Prostate gland (tissue), 2 donors: ENCODE measurements around the gene PHPT1. TPM values are rescaled to one million over a fixed set of nuclear protein-coding genes. Genes with fewer than 3 reads are reported as not detected.
"Not testable (repeated sequence)": the region's sequence is repeated elsewhere in the genome, so short reads cannot be mapped to it uniquely, and the experiment has no call there.

ENCODE experiments used
- DNase-seq: peaks from one replicate; pipeline ENCODE4 v3.0.0-alpha.2; 2019; ENCODE audit warnings: low spot score
- H3K27ac ChIP-seq, 2 donors: fragments of 200-600 bp; sonication (generic); 2 replicates each; pipeline ENCODE4 v1.5.1; 2017 to 2019
- H3K27me3 ChIP-seq: fragments of 200-600 bp; sonication (generic); replicated peaks from 2 replicates; pipeline ENCODE4 v1.5.1; 2019; ENCODE audit not compliant: insufficient read depth
- H3K36me3 ChIP-seq, 2 donors: fragments of 200-600 bp; sonication (generic); 1 replicate in 1 of 2; 2 replicates in 1 of 2; pipeline versions ENCODE4 v1.5.1 to v1.8.1; 2017 to 2019
- H3K4me1 ChIP-seq: fragments of 200-600 bp; sonication (generic); replicated peaks from 2 replicates; pipeline ENCODE4 v1.5.1; 2019
- H3K4me3 ChIP-seq, 2 donors: fragments of 200-600 bp; sonication (generic); 2 replicates each; pipeline ENCODE4 v1.5.1; 2017 to 2019
- H3K9me3 ChIP-seq: fragments of 200-600 bp; sonication (generic); 2 replicates; pipeline ENCODE4 v1.5.1; 2017
- POLR2A ChIP-seq: fragments of 450-650 bp; IDR thresholded peaks from one replicate; pipeline ENCODE4 v1.6.1; 2016; ENCODE audit warnings: antibody characterized with exemption, mild to moderate bottlenecking
- POLR2AphosphoS5 ChIP-seq: sonication (generic); formaldehyde crosslinking; IDR thresholded peaks from one replicate; pipeline ENCODE4 v1.6.1; 2017; ENCODE audit warnings: antibody characterized with exemption
- WGBS: methylation state at CpG from one replicate; pipeline ENCODE4 v1.1.5; 2018; 5-methylcytosine and 5-hydroxymethylcytosine counted together
- intact Hi-C: fragments of 100-400 bp; cut with DNase I; formaldehyde crosslinking; loops from one replicate; pipeline ENCODE4 v1.14.2; 2022
- total RNA-seq, 2 donors: library from RNA; depleted of rRNA; stranded (reverse); fragments of >200 nt; gene quantifications; one replicate each; pipeline ENCODE4 v1.1.0, GENCODE V29; 2016
- TF ChIP-seq, protein P1 (sequence below), 4 experiments: fragments of 200-600 bp in 2 of 4; fragments of 450-650 bp in 2 of 4; sonication (generic) in 2 of 4; IDR thresholded peaks; 1 replicate in 3 of 4; 2 replicates in 1 of 4; pipeline ENCODE4 v1.5.1; 2016 to 2019; ENCODE audit warnings: antibody characterized with exemption in 4 of 4, mild to moderate bottlenecking in 2 of 4, moderate library complexity in 2 of 4

Gene PHPT1
- total RNA-seq, 2 donors from 2014 or later = 139 to 212 TPM

DNA sequence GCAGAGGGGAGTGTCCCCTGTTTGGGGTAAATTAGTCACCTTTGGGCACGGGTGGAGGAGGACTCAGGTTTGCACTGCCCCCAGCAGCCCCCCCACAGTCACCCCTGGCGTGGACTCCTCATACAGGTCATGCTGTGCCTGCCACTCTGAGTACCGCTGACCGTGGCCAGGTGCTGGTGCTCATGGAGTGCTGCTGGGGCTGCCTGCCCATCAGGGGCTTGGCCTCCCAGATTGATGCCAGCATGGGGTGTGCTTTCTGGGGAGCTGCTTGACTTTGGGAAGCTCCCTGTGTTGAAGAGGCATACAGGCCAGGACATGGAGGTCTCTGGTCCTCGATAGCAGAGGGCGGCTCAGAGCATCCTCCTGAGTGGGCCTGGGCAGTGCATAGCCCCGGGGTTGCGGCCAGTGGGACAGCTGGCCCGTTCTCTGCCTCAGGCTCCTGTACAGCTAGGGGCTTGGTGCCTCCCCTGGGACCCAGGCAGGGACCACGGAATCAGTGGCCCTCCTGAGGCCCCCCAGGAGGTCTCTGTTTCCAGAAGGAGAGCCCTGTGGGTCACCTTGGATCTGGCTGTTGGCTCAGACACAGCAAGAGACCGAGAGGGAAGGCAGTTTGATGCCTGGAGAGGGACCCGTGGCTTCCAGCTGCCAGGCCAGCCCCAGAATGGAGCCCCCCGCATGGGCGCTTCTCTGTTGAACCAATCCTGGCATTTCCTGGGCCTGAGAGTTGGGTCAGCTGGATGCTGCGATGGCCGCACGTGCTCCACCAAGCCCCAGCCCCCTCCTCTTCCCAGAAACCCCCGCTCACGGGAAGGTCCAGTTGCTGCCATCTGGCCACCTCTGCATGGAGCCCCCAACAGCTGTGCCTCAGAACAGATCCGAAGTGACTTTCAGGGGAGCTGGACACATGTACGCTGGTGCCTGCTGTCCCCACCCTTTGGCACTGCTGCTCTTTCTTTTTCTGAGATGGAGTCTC is 13.0 kb upstream of the PHPT1 start:
- H3K36me3 ChIP-seq = peaks cover 3 to 14% of the 10 kb centered on the region in 2 donors
- H3K4me1 ChIP-seq = peaks cover 2% of the 10 kb centered on the region
- H3K4me3 ChIP-seq = no peak overlapping the region
- H3K27me3 ChIP-seq = no peaks in the 10 kb centered on the region
- DNase-seq = no peak
- intact Hi-C loops = no loop called here
- H3K27ac ChIP-seq = no peak overlapping the region
- H3K9me3 ChIP-seq = no peaks in the 10 kb centered on the region
- TF ChIP-seq, protein P1, sequence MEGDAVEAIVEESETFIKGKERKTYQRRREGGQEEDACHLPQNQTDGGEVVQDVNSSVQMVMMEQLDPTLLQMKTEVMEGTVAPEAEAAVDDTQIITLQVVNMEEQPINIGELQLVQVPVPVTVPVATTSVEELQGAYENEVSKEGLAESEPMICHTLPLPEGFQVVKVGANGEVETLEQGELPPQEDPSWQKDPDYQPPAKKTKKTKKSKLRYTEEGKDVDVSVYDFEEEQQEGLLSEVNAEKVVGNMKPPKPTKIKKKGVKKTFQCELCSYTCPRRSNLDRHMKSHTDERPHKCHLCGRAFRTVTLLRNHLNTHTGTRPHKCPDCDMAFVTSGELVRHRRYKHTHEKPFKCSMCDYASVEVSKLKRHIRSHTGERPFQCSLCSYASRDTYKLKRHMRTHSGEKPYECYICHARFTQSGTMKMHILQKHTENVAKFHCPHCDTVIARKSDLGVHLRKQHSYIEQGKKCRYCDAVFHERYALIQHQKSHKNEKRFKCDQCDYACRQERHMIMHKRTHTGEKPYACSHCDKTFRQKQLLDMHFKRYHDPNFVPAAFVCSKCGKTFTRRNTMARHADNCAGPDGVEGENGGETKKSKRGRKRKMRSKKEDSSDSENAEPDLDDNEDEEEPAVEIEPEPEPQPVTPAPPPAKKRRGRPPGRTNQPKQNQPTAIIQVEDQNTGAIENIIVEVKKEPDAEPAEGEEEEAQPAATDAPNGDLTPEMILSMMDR (IDR thresholded peaks at IDR 0.05) = no peak
- TF ChIP-seq POLR2A = no peak
- TF ChIP-seq POLR2AphosphoS5 = no peak
- 89% methylated on average over 18 of the region's 21 CpGs for WGBS

- TF ChIP-seq, protein P1 (IDR thresholded peaks at IDR 0.05) = no peak
- TF ChIP-seq POLR2A = no peak
- TF ChIP-seq POLR2AphosphoS5 = no peak
- intact Hi-C loops = no loop called here
- H3K36me3 ChIP-seq = peaks cover 3 to 6% of the 10 kb centered on the region in 2 donors
- H3K27me3 ChIP-seq = no peaks in the 10 kb centered on the region
- 91% methylated on average over 24 of the region's 27 CpGs for WGBS
- peaks cover 2% of the 10 kb centered on the region for H3K4me1 ChIP-seq
- no peaks in the 10 kb centered on the region for H3K9me3 ChIP-seq
- H3K4me3 ChIP-seq = no peak overlapping the region
- no peak for DNase-seq
- no peak overlapping the region for H3K27ac ChIP-seq
Measured at GRCh38 chr9:136837146-136837855, 11.9 kb upstream of the PHPT1 start.

DNA sequence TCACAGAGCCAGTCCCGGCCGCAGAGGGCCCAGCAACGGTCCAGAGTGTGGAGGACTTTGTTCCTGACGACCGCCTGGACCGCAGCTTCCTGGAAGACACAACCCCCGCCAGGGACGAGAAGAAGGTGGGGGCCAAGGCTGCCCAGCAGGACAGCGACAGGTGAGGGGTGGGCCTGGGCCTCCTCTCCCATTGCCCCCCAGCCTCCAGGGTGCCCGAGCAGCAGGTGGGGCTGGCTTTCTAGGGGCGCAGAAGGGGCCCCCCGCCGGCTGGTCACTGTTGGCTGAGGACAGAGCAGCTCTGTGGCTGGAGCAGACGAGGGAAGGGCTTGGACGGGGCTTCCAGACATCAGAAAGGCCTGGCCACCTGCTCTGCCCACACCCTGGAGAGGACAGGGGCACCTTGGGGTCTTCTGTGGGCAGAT is 11.3 kb upstream of the PHPT1 start:
- H3K36me3 ChIP-seq, H3K4me3 ChIP-seq, H3K27ac ChIP-seq, H3K9me3 ChIP-seq, intact Hi-C loops, H3K4me1 ChIP-seq, H3K27me3 ChIP-seq, DNase-seq: not testable (repeated sequence)
- 85% methylated on average over 15 of the region's 15 CpGs for WGBS

GRCh38 chr9:136838314-136839228 is 10.6 kb upstream of the PHPT1 start:
- DNase-seq = no peak
- Histone ChIP-seq H3K36me3 (peaks cover 0 to 3% of the 10 kb centered on the region in 2 donors), H3K4me3 (no peak overlapping the region), H3K27me3 (no peaks in the 10 kb centered on the region), H3K9me3 (no peaks in the 10 kb centered on the region), H3K27ac (no peak overlapping the region), H3K4me1 (peaks cover 6% of the 10 kb centered on the region)
- no peak for TF ChIP-seq POLR2AphosphoS5
- TF ChIP-seq POLR2A = no peak
- TF ChIP-seq, protein P1 (IDR thresholded peaks at IDR 0.05) = no peak
- intact Hi-C loops = no loop called here
- WGBS = 88% methylated on average over 27 of the region's 29 CpGs
